Endothelial cell of umbilical vein (primary cell): Measurements from ENCODE around the gene CCDC7. TPM values are rescaled to one million over a fixed set of nuclear protein-coding genes. Genes with fewer than 3 reads are reported as not detected.

Experiments used
- BruUV-seq: library from RNA; stranded (reverse); fragments of 400-500 nt; replicated peaks from 2 replicates; lab custom pipeline; 2021; lab: Mats Ljungman, UMichigan
- CTCF ChIA-PET: fragments of 300-600, 350-600 bp; sonication (Branson Sonifier 250); formaldehyde crosslinking; loops from one replicate; lab custom pipeline; 2021; ENCODE audit warnings: antibody characterized with exemption, inconsistent platforms; lab: Charles Lee
- POLR2A ChIA-PET: fragments of 300-600, 350-600 bp; sonication (Branson Sonifier 250); formaldehyde crosslinking; loops from one replicate; lab custom pipeline; 2021; ENCODE audit warnings: antibody characterized with exemption, inconsistent platforms; lab: Charles Lee
- DNase-seq: peaks from one replicate; pipeline ENCODE4 v3.0.0-alpha.2; 2011; ENCODE audit warnings: low read depth, low spot score
- FAIRE-seq: peaks from 2 replicates; lab custom pipeline; 2011; peaks lifted over from hg19 to GRCh38; lab: Jason Lieb, UNC
- H2AFZ ChIP-seq: 2 replicates; pipeline ENCODE4 v1.6.0; 2012; ENCODE audit warnings: low read depth, low read length, control low read depth, inconsistent platforms
- H3K27ac ChIP-seq: 2 replicates; pipeline ENCODE4 v1.5.1; 2011; ENCODE audit warnings: low read depth, mild to moderate bottlenecking, control low read depth, low read length, moderate library complexity; ENCODE audit not compliant: insufficient read depth
- H3K27me3 ChIP-seq, 2 experiments: 2 replicates each; pipeline versions ENCODE4 v1.6.0 to v1.6.1; 2011; ENCODE audit warnings: low read length in 2 of 2, mixed read lengths in 1 of 2; ENCODE audit not compliant: control insufficient read depth in 2 of 2, insufficient read depth in 2 of 2
- H3K36me3 ChIP-seq, 2 experiments: 2 replicates in 1 of 2; 3 replicates in 1 of 2; pipeline ENCODE4 v1.5.1; 2011; ENCODE audit warnings: low read length in 2 of 2, mild to moderate bottlenecking in 1 of 2, moderate library complexity in 1 of 2; ENCODE audit not compliant: control insufficient read depth in 2 of 2, insufficient read depth in 2 of 2; ENCODE audit errors: extremely low read depth in 1 of 2
- H3K4me1 ChIP-seq: 3 replicates; pipeline ENCODE4 v1.5.1; 2011; ENCODE audit warnings: mild to moderate bottlenecking, low read length; ENCODE audit not compliant: control insufficient read depth, insufficient read depth; ENCODE audit errors: extremely low read depth
- H3K4me2 ChIP-seq: 2 replicates; pipeline ENCODE4 v1.6.1; 2011; ENCODE audit warnings: low read length, control low read depth, mixed read lengths; ENCODE audit not compliant: insufficient read depth
- H3K4me3 ChIP-seq, 3 experiments: fragments of 200-600 bp in 1 of 3; sonication (generic), shearing (Covaris generic) in 1 of 3; replicated peaks in 1 of 3; 2 replicates each; pipeline ENCODE4 v1.5.1; 2011 to 2016; ENCODE audit warnings: control low read depth in 3 of 3, low read length in 3 of 3, mild to moderate bottlenecking in 2 of 3, inconsistent platforms in 1 of 3, low read depth in 1 of 3, moderate library complexity in 1 of 3; ENCODE audit not compliant: insufficient read depth in 1 of 3
- H3K79me2 ChIP-seq: 2 replicates; pipeline ENCODE4 v1.6.0; 2012; ENCODE audit warnings: low read length, inconsistent platforms; ENCODE audit not compliant: control insufficient read depth, insufficient read depth
- H3K9ac ChIP-seq: replicated peaks from 2 replicates; pipeline ENCODE3; 2011; ENCODE audit warnings: low read length, control low read depth; ENCODE audit not compliant: insufficient read depth; ENCODE audit errors: extremely low read depth
- H3K9me1 ChIP-seq: replicated peaks from 3 replicates; pipeline ENCODE4 v1.6.0; 2011; ENCODE audit warnings: mild to moderate bottlenecking, low read length; ENCODE audit not compliant: control insufficient read depth, insufficient read depth; ENCODE audit errors: extremely low read depth
- H3K9me3 ChIP-seq: replicated peaks from 2 replicates; pipeline ENCODE4 v1.5.1; 2012; ENCODE audit warnings: low read length, inconsistent platforms; ENCODE audit not compliant: control insufficient read depth, insufficient read depth
- H4K20me1 ChIP-seq: replicated peaks from 2 replicates; pipeline ENCODE3; 2011; ENCODE audit warnings: mild to moderate bottlenecking, low read length; ENCODE audit not compliant: control insufficient read depth, insufficient read depth; ENCODE audit errors: extremely low read depth
- CTCF ChIP-seq, 2 donors: IDR thresholded peaks; 1 replicate in 1 of 2; 2 replicates in 1 of 2; pipeline ENCODE4 v1.5.1; 2011; ENCODE audit warnings: low read length in 2 of 2, mild to moderate bottlenecking in 2 of 2, moderate library complexity in 2 of 2, control low read depth in 1 of 2, inconsistent platforms in 1 of 2, low read depth in 1 of 2; ENCODE audit not compliant: insufficient read depth in 1 of 2; ENCODE audit errors: extremely low read depth in 1 of 2
- EZH2 ChIP-seq: IDR thresholded peaks from 2 replicates; pipeline ENCODE4 v1.6.1; 2012; ENCODE audit warnings: borderline replicate concordance, low read depth, mild to moderate bottlenecking, moderate library complexity, low read length, inconsistent platforms; ENCODE audit not compliant: severe bottlenecking
- FOS ChIP-seq: IDR thresholded peaks from 2 replicates; pipeline ENCODE4 v1.6.1; 2011; ENCODE audit warnings: mild to moderate bottlenecking, low read length, moderate library complexity, borderline replicate concordance; ENCODE audit not compliant: insufficient read depth
- GATA2 ChIP-seq: IDR thresholded peaks from 2 replicates; pipeline ENCODE4 v1.7.0; 2011; ENCODE audit warnings: low read depth, mild to moderate bottlenecking, moderate library complexity, mixed read lengths, low read length; ENCODE audit not compliant: insufficient read length, insufficient read depth
- JUN ChIP-seq: IDR thresholded peaks from 2 replicates; pipeline ENCODE4 v1.6.1; 2011; ENCODE audit warnings: borderline replicate concordance, low read depth; ENCODE audit not compliant: insufficient read length, insufficient read depth
- MAX ChIP-seq: IDR thresholded peaks from 2 replicates; pipeline ENCODE4 v1.6.1; 2011; ENCODE audit not compliant: insufficient read depth, insufficient read length
- MYC ChIP-seq: IDR thresholded peaks from one replicate; pipeline ENCODE4 v1.6.1; 2011; ENCODE audit warnings: mild to moderate bottlenecking, low read depth, low read length
- POLR2A ChIP-seq: IDR thresholded peaks from 2 replicates; pipeline ENCODE4 v1.6.1; 2012; ENCODE audit warnings: low read depth, mild to moderate bottlenecking, control low read depth, low read length
- POLR2AphosphoS5 ChIP-seq: IDR thresholded peaks from 2 replicates; pipeline ENCODE4 v1.6.1; 2012; ENCODE audit warnings: low read depth, mild to moderate bottlenecking, control low read depth, low read length, moderate library complexity; ENCODE audit not compliant: insufficient read depth
- dilution Hi-C: fragments of 300-500 bp; cut with MboI; formaldehyde crosslinking; loops from one replicate; pipeline ENCODE4 v1.15.0; 2019; ENCODE audit warnings: low sequenced_read_pairs; ENCODE audit not compliant: extremely low pct_ligation_motif_present
- intact Hi-C: fragments of 100-400 bp; cut with micrococcal nuclease; formaldehyde crosslinking; loops from one replicate; pipeline ENCODE4 v1.10.0; 2022
- polyA plus RNA-seq, 4 experiments: library from polyadenylated mRNA; depleted of rRNA in 3 of 4; stranded (reverse) in 3 of 4; unstranded in 1 of 4; fragments of >200 nt; gene quantifications; 2 replicates each; pipeline versions ENCODE4 v1.2.1 to v1.2.3, GENCODE V29; 2011 to 2012; ENCODE audit warnings: missing spikeins in 1 of 4
- total RNA-seq: library from RNA; stranded (reverse); gene quantifications from 2 replicates; pipeline ENCODE4 v1.2.3, GENCODE V29; 2021

Gene CCDC7
- total and polyA plus RNA-seq, 2 donors (not counting 3 experiments of a cell fraction or from before 2014, with no cell fraction given): 0.35 to 8.2 TPM

- intact Hi-C loops (no loop called here), dilution Hi-C loops (no loop called here)
- ChIA-PET POLR2A (no interaction called here), CTCF (interaction anchor here (1.7 kb wide), 1 partner anchor 12 kb away, joined by 5 read pairs; no protein-coding TSS in a partner anchor)
- Histone ChIP-seq H3K4me2 (no peak overlapping the region), H3K27ac (no peak overlapping the region), H3K4me1 (no peaks in the 10 kb centered on the region), H3K27me3 (no peaks in the 10 kb centered on the region), H3K9me3 (no peaks in the 10 kb centered on the region), H3K4me3 (no peak overlapping the region), H3K36me3 (no peaks in the 10 kb centered on the region), H3K9me1 (no peaks in the 10 kb centered on the region), H2AFZ (no peak overlapping the region), H3K9ac (no peak overlapping the region), H4K20me1 (no peaks in the 10 kb centered on the region), H3K79me2 (no peaks in the 10 kb centered on the region)
- BruUV-seq: no TSS peak
- no peak for DNase-seq
- no peak for TF ChIP-seq FOS
- FAIRE-seq: no peak
These were observed 42.8 kb upstream of the CCDC7 start for GRCh38 chr10:32403091-32403490.

- Histone ChIP-seq H4K20me1 (no peaks in the 10 kb centered on the region), H3K9ac (no peak overlapping the region), H2AFZ (no peak overlapping the region), H3K27ac (no peak overlapping the region), H3K9me3 (no peaks in the 10 kb centered on the region), H3K4me2 (no peak overlapping the region), H3K9me1 (no peaks in the 10 kb centered on the region), H3K36me3 (no peaks in the 10 kb centered on the region), H3K79me2 (no peaks in the 10 kb centered on the region), H3K4me1 (peaks cover 20% of the 10 kb centered on the region), H3K27me3 (no peaks in the 10 kb centered on the region), H3K4me3 (no peak overlapping the region)
- intact Hi-C loops: no loop called here
- CTCF ChIA-PET: no interaction called here
- TF ChIP-seq POLR2A: no peak
- no peak for TF ChIP-seq JUN
- TF ChIP-seq EZH2: no peak
- TF ChIP-seq MAX: no peak
- TF ChIP-seq GATA2: no peak
- no peak for TF ChIP-seq MYC
- no peak for TF ChIP-seq FOS
- TF ChIP-seq CTCF (IDR thresholded peaks at IDR 0.05; ENCODE audit: extremely low read depth in 1 of 2, insufficient read depth in 1 of 2, low read depth in 1 of 2, low read length in 2 of 2): no peak
- TF ChIP-seq POLR2AphosphoS5: no peak
- DNase-seq: no peak
- dilution Hi-C loops: no loop called here
- POLR2A ChIA-PET: no interaction called here
- no peak for FAIRE-seq
- no TSS peak for BruUV-seq
These were observed 37.2 kb upstream of the CCDC7 start for GRCh38 chr10:32408690-32409089.
